ENCODE data around the gene INSL3. TPM values are rescaled to one million over a fixed set of nuclear protein-coding genes. Genes with fewer than 3 reads are reported as not detected.
A peak's percentile ranks its signal among the peaks of the same experiment; 100 is the strongest.

Gene INSL3
- total RNA-seq, 1 donor from 2014 or later, result not detected

- H3K27me3 Mint-ChIP-seq (ENCODE audit: low read depth), result peaks cover 12% of the 10 kb centered on the region
- peaks cover 18% of the 10 kb centered on the region for H3K36me3 Mint-ChIP-seq (ENCODE audit: low read depth)
- no peak for DNase-seq (ENCODE audit: low spot score)
- H3K9me3 Mint-ChIP-seq (ENCODE audit: low read depth), result no peaks in the 10 kb centered on the region
- no peak overlapping the region for H3K4me3 Mint-ChIP-seq (ENCODE audit: unreplicated experiment)
- TF ChIP-seq, protein P1, sequence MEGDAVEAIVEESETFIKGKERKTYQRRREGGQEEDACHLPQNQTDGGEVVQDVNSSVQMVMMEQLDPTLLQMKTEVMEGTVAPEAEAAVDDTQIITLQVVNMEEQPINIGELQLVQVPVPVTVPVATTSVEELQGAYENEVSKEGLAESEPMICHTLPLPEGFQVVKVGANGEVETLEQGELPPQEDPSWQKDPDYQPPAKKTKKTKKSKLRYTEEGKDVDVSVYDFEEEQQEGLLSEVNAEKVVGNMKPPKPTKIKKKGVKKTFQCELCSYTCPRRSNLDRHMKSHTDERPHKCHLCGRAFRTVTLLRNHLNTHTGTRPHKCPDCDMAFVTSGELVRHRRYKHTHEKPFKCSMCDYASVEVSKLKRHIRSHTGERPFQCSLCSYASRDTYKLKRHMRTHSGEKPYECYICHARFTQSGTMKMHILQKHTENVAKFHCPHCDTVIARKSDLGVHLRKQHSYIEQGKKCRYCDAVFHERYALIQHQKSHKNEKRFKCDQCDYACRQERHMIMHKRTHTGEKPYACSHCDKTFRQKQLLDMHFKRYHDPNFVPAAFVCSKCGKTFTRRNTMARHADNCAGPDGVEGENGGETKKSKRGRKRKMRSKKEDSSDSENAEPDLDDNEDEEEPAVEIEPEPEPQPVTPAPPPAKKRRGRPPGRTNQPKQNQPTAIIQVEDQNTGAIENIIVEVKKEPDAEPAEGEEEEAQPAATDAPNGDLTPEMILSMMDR (IDR thresholded peaks at IDR 0.05), result no peak
- H3K4me1 Mint-ChIP-seq (ENCODE audit: low read depth), result peaks cover 16% of the 10 kb centered on the region
- peak overlapping the region; percentile 41 for H3K27ac Mint-ChIP-seq (ENCODE audit: unreplicated experiment)
Measured at GRCh38 chr19:17865364-17866311, 44.3 kb upstream of the INSL3 start.

GRCh38 chr19:17863520-17864182 is 42.3 kb upstream of the INSL3 start:
- Mint-ChIP-seq H3K9me3 (ENCODE audit: low read depth) (no peaks in the 10 kb centered on the region), H3K4me1 (ENCODE audit: low read depth) (peaks cover 25% of the 10 kb centered on the region), H3K27me3 (ENCODE audit: low read depth) (peaks cover under 1% of the 10 kb centered on the region), H3K27ac (ENCODE audit: unreplicated experiment) (peak overlapping the region; percentile 12), H3K36me3 (ENCODE audit: low read depth) (peaks cover 18% of the 10 kb centered on the region), H3K4me3 (ENCODE audit: unreplicated experiment) (no peak overlapping the region)
- TF ChIP-seq, protein P1 (IDR thresholded peaks at IDR 0.05), result no peak
- DNase-seq (ENCODE audit: low spot score), result no peak

DNA sequence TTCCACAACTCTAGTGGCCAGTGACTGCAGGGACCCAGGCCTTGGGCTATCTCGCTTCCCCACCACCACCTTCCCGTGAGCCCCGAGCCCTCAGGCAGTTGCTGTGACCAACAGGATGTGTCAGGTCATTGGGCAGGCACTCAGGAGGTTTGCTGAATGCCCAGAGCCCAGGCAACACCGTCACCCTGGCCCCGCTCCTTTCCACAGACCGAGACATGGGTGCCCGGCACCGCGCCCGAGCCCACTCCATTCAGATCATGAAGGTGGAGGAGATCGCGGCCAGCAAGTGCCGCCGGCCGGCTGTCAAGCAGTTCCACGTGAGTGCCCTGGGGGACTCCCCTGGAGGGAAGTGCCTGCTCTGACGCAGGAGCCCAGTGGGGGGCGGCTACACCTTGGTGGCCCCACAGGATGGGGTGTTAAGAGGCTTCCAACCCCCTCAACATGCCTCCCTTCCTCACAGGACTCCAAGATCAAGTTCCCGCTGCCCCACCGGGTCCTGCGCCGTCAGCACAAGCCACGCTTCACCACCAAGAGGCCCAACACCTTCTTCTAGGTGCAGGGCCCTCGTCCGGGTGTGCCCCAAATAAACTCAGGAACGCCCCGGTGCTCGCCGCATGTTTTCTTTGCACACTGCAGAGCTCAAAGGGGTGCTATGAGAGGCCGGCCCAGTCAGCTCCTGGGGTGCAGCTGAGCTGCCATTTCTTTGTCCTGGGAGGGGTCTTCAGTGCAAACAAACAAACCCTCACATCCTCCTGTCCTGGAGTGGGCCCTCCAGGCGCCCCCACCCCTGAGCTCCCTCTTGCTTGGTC is 41.6 kb upstream of the INSL3 start:
- H3K9me3 Mint-ChIP-seq (ENCODE audit: low read depth), result no peaks in the 10 kb centered on the region
- H3K27ac Mint-ChIP-seq (ENCODE audit: unreplicated experiment), result peak overlapping the region; percentile 12
- H3K4me3 Mint-ChIP-seq (ENCODE audit: unreplicated experiment), result no peak overlapping the region
- TF ChIP-seq, protein P1 (IDR thresholded peaks at IDR 0.05), result no peak
- H3K27me3 Mint-ChIP-seq (ENCODE audit: low read depth), result no peaks in the 10 kb centered on the region
- peaks cover 25% of the 10 kb centered on the region for H3K4me1 Mint-ChIP-seq (ENCODE audit: low read depth)
- H3K36me3 Mint-ChIP-seq (ENCODE audit: low read depth), result peaks cover 18% of the 10 kb centered on the region
- no peak for DNase-seq (ENCODE audit: low spot score)

DNA sequence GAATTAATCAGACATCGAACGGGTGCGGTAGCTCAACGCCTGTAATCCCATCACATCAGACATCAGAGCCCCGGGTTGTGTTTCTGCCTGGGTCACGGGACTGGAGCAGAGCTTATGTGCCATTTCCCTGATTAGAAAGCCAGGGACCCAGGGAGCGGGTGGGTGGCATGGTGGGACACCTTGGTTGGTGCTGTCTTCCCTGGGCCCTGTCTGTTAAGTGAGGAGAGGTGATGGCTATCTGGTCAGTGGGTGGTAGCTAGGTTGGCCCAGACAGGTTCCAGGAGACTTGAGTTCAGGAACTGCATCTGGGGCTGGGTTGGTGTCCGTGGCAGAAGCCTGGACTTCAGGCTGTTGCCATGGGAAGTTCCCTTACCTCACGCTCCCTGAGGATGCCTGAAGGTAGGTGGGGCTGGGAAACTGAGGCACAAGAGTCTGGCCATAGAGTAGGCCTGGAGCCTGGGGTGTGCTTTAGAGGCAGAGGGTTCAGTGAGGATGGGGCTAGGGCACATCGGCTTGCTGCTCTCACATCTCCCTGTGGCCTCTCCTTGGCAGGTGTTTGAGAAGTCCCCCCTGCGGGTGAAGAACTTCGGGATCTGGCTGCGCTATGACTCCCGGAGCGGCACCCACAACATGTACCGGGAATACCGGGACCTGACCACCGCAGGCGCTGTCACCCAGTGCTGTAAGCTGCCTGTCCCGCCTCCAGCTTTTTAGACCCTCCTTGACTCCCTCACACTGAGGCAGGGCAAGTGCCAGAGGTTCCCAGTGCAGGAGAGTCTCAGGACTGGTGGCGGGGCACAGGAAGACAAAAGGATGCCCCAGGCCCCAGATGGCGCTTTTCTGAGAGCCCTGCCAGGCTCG is 40.5 kb upstream of the INSL3 start:
- TF ChIP-seq, protein P1 (IDR thresholded peaks at IDR 0.05), result no peak
- no peak for DNase-seq (ENCODE audit: low spot score)
- Mint-ChIP-seq H3K4me1 (ENCODE audit: low read depth) (peaks cover 25% of the 10 kb centered on the region), H3K9me3 (ENCODE audit: low read depth) (no peaks in the 10 kb centered on the region), H3K27ac (ENCODE audit: unreplicated experiment) (peak overlapping the region; percentile 75), H3K36me3 (ENCODE audit: low read depth) (peaks cover 18% of the 10 kb centered on the region), H3K4me3 (ENCODE audit: unreplicated experiment) (peak overlapping the region; percentile 79), H3K27me3 (ENCODE audit: low read depth) (no peaks in the 10 kb centered on the region)

Data from chondrocyte (in vitro differentiated cells).